Psoas muscle (tissue), 8 donors: Measurements from ENCODE around the gene PPP2R3A. TPM values are rescaled to one million over a fixed set of nuclear protein-coding genes. Genes with fewer than 3 reads are reported as not detected.

Experiments used
- ATAC-seq, 4 donors: fragments of 200-7000 bp; cut with Tn5 transposase; one replicate each; pipeline ENCODE4 v1.9.1; 2020; ENCODE audit warnings: moderate library complexity in 3 of 4, mild to moderate bottlenecking in 2 of 4
- DNase-seq, 2 donors: peaks; one replicate each; pipeline ENCODE4 v3.0.0-alpha.2; 2020
- H3K27ac ChIP-seq: fragments of 200-600 bp; one replicate; pipeline ENCODE4 v1.8.0; 2022
- H3K27me3 ChIP-seq, 3 donors: fragments of 200-600 bp in 1 of 3; one replicate each; pipeline versions ENCODE4 v1.6.1 to v1.8.0; 2013 to 2022; ENCODE audit warnings: low read length in 2 of 3, mild to moderate bottlenecking in 2 of 3, moderate library complexity in 1 of 3; ENCODE audit not compliant: insufficient read depth in 3 of 3
- H3K36me3 ChIP-seq, 2 donors: fragments of 200-600 bp in 1 of 2; one replicate each; pipeline versions ENCODE4 v1.6.1 to v1.8.0; 2013 to 2022; ENCODE audit warnings: low read depth in 1 of 2, mild to moderate bottlenecking in 1 of 2, moderate library complexity in 1 of 2; ENCODE audit not compliant: insufficient read depth in 1 of 2
- H3K4me1 ChIP-seq: fragments of 200-600 bp; one replicate; pipeline ENCODE4 v1.8.0; 2022
- H3K4me3 ChIP-seq: fragments of 200-600 bp; one replicate; pipeline ENCODE4 v1.8.0; 2022; ENCODE audit warnings: mild to moderate bottlenecking
- H3K9me3 ChIP-seq: fragments of 200-600 bp; one replicate; pipeline ENCODE4 v1.8.0; 2022
- WGBS, 3 donors: extraction: QIAGEN DNeasy Blood & Tissue Kit; methylation state at CpG; one replicate each; pipeline versions ENCODE4 v1.1.6 to v1.1.7; 2013; 5-methylcytosine and 5-hydroxymethylcytosine counted together
- intact Hi-C, 2 donors: fragments of 100-400 bp; cut with DNase I; formaldehyde crosslinking; loops; one replicate each; pipeline versions ENCODE4 v1.11.0 to v1.14.2; 2022
- polyA plus RNA-seq, 3 donors: library from polyadenylated mRNA; stranded (reverse); fragments of 200-250 nt; gene quantifications; one replicate each; pipeline ENCODE4 v1.2.3, GENCODE V29; 2013
- total RNA-seq, 4 donors: library from RNA; stranded (reverse); fragmentation: NEBNext Ultra II Directional in 2 of 4; extraction: Animal tissue kit (Norgen Biotek cat#: 25700) in 2 of 4; gene quantifications; one replicate each; pipeline versions ENCODE4 v1.2.1 to v1.2.4, GENCODE V29; 2021 to 2023
- TF ChIP-seq, protein P1 (sequence below): fragments of 200-600 bp; IDR thresholded peaks from one replicate; pipeline ENCODE4 v1.8.0; 2022; ENCODE audit warnings: antibody characterized with exemption
- donor health status: healthy with polysubstance abuse.
- donor health status: DM: no; HTN: no; CAD: no; lungs with moderate emphysema.
- donor health status: Bipolar disorder and iron deficiency.
- donor health status: healthy.
- donor health status: DM: yes; HTN: yes; CAD: no.
- donor health status: DM: no; HTN: no; CAD: no.
- donor health status: DM: no; HTN: no; CAD: no.
- donor health status: DM: yes; HTN: yes; CAD: no.

PPP2R3A gene
- total and polyA plus RNA-seq, 7 donors = 5.4 to 134 (median 45.5) TPM

DNA sequence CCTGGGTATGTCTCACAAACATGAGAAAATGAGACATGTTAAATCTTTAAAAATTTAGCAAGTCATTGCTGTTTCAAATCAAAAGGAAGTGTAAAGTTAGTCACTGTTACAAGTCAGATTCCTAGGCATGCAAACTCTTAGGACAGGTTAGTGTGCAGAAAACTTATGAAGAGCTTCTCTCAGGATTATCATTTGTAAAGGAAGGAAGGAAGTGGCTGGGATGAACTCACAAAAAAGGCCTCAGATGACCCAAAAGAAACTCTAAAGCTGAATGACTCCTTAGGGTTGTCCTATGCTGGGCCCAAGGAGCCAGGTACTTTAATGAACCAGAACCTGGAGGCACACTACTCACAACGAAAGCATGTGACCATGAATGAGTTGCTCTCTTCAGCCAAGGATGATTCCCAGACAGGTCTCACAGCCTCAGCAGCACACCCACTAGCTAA lies 205.6 kb downstream of the PPP2R3A start:
- Histone ChIP-seq H3K4me1 (peaks cover 32% of the 10 kb centered on the region), H3K36me3 (no peaks in the 10 kb centered on the region), H3K4me3 (no peak overlapping the region), H3K27ac (peak overlapping the region; percentile 59), H3K27me3 (no peaks in the 10 kb centered on the region), H3K9me3 (no peaks in the 10 kb centered on the region)
- DNase-seq = no peak
- TF ChIP-seq, protein P1, sequence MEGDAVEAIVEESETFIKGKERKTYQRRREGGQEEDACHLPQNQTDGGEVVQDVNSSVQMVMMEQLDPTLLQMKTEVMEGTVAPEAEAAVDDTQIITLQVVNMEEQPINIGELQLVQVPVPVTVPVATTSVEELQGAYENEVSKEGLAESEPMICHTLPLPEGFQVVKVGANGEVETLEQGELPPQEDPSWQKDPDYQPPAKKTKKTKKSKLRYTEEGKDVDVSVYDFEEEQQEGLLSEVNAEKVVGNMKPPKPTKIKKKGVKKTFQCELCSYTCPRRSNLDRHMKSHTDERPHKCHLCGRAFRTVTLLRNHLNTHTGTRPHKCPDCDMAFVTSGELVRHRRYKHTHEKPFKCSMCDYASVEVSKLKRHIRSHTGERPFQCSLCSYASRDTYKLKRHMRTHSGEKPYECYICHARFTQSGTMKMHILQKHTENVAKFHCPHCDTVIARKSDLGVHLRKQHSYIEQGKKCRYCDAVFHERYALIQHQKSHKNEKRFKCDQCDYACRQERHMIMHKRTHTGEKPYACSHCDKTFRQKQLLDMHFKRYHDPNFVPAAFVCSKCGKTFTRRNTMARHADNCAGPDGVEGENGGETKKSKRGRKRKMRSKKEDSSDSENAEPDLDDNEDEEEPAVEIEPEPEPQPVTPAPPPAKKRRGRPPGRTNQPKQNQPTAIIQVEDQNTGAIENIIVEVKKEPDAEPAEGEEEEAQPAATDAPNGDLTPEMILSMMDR = no peak
- peak in 2 of 4 donors; percentile 40 to 50 for ATAC-seq
- intact Hi-C loops = no loop called here
- 16 to 25% (median 20%) methylated on average over 1 of the region's 1 CpG for WGBS, 3 donors

DNA sequence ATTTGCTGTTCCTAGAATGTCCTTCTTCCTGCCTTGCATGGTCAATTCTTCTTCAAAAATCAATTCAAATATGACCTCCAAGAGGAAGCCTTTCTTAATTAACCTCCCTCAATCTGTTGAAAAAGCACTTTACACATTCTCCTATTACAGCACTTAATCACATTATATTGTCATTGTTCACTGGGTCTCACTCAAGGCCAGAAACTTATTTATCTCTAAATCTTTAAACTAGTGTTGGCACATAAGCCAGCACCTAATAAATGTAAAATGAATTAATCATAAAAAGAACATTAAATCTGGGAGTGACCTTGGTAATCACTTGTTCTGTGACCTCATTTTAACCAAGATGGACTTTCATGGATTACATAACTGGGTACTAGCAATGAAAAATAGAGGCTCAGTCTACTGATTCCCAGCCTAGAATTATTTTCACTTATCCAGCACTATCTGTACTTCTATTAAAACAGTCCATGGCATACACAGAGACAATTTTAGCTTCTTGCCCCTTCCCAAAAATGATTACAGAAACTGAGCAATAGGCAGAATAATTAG lies 208.5 kb downstream of the PPP2R3A start:
- intact Hi-C loops = no loop called here
- H3K4me1 ChIP-seq = peaks cover 37% of the 10 kb centered on the region
- no peak overlapping the region for H3K4me3 ChIP-seq
- H3K9me3 ChIP-seq = no peaks in the 10 kb centered on the region
- ATAC-seq (no peak), DNase-seq (no peak)
- H3K27me3 ChIP-seq = no peaks in the 10 kb centered on the region
- no peaks in the 10 kb centered on the region for H3K36me3 ChIP-seq
- H3K27ac ChIP-seq = no peak overlapping the region
- TF ChIP-seq, protein P1 = no peak

DNA sequence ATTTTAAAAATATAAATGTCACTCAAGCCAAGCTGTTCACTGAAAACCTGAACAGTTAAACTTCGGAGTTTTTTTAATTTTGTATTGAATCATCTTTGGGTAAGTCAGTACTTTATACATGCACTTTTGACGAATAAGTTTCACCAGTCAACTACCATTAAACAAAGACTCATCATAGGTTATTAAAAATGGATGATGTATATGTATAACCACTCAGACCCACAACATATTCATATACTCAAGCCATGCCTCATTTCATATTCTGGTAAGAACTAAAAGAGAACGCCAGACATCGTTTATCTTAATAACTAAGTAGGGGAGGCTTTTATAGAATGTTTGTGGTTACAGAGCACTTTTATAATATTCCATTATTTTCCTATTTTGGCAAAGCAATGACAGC lies 212.3 kb downstream of the PPP2R3A start:
- H3K9me3 ChIP-seq = no peaks in the 10 kb centered on the region
- 52 to 73% (median 59%) methylated on average over 4 of the region's 4 CpGs for WGBS, 3 donors
- no peak overlapping the region for H3K27ac ChIP-seq
- H3K27me3 ChIP-seq = no peaks in the 10 kb centered on the region
- peaks cover 48% of the 10 kb centered on the region for H3K4me1 ChIP-seq
- no peak overlapping the region for H3K4me3 ChIP-seq
- no peak for ATAC-seq
- H3K36me3 ChIP-seq = no peaks in the 10 kb centered on the region
- DNase-seq = no peak
- intact Hi-C loops = no loop called here
- TF ChIP-seq, protein P1 = no peak

DNA sequence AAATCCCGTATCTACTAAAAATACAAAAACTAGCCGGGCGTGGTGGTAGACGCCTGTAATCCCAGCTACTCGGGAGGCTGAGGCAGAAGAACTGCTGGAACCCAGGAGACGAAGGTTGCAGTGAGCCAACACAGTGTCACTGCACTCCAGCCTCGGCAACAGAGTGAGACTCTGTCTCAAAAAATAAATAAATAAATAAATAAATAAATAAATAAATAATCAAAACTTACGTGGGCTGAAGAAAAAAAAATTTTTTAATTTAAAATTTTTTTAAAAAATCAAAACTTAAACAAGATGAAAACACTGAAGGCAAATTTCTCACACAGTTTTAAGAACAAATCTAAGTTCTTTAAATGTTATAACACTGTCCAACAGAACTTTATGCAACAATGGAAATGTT lies 216.2 kb downstream of the PPP2R3A start:
- Histone ChIP-seq H3K36me3 (no peaks in the 10 kb centered on the region), H3K4me1 (peaks cover 52% of the 10 kb centered on the region), H3K9me3 (no peaks in the 10 kb centered on the region), H3K27ac (no peak overlapping the region), H3K4me3 (no peak overlapping the region), H3K27me3 (no peaks in the 10 kb centered on the region)
- ATAC-seq = no peak
- intact Hi-C loops = no loop called here
- TF ChIP-seq, protein P1 = no peak
- WGBS, 3 donors = 75 to 88% (median 81%) methylated on average over 8 of the region's 8 CpGs
- no peak for DNase-seq

DNA sequence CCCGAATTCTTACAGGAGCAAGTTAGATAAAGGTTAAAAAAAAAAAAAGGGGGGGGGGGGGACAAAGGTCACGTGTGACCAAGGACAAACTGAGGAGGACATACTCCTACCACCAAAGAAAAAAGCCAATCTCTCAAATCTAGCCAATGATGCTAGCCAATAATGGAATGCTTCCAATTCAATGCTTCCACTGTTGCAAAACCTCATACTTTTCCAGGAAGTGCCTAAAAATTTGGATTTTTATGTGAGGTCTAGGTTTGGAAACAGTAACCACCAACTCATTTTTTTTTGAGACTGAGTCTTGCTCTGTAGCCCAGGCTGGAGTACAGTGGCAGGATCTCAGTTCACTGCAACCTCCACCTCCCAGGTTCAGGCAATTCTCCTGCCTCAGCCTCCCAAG lies 219.2 kb downstream of the PPP2R3A start:
- no peak overlapping the region for H3K27ac ChIP-seq
- TF ChIP-seq, protein P1 = no peak
- H3K36me3 ChIP-seq = no peaks in the 10 kb centered on the region
- H3K27me3 ChIP-seq = no peaks in the 10 kb centered on the region
- intact Hi-C loops = no loop called here
- H3K4me1 ChIP-seq = peaks cover 54% of the 10 kb centered on the region
- 46 to 70% (median 53%) methylated on average over 2 of the region's 2 CpGs for WGBS, 3 donors
- DNase-seq = no peak
- ATAC-seq = no peak
- no peaks in the 10 kb centered on the region for H3K9me3 ChIP-seq
- H3K4me3 ChIP-seq = no peak overlapping the region
